HCT116 (cell line): ENCODE data around the gene SLC5A12. TPM values are rescaled to one million over a fixed set of nuclear protein-coding genes. Genes with fewer than 3 reads are reported as not detected.

ENCODE experiments used
- ATAC-seq: fragments of 200-7000 bp; cut with Tn5 transposase; 2 replicates; pipeline ENCODE4 v1.9.1; 2020; ENCODE audit warnings: mild to moderate bottlenecking, moderate library complexity
- BruUV-seq: library from RNA; stranded (reverse); fragments of 400-500 nt; replicated peaks from 2 replicates; lab custom pipeline; 2021; lab: Mats Ljungman, UMichigan
- CTCF ChIA-PET: fragments of 300-600 bp; sonication (Branson Sonifier 250); formaldehyde crosslinking; loops from one replicate; lab custom pipeline; 2021; ENCODE audit warnings: antibody characterized with exemption; lab: Charles Lee
- POLR2A ChIA-PET: fragments of 300-600, 350-600 bp; sonication (Branson Sonifier 250); formaldehyde crosslinking; loops from one replicate; lab custom pipeline; 2021; ENCODE audit warnings: antibody characterized with exemption; lab: Charles Lee
- RAD21 ChIA-PET, 2 experiments: fragments of 300-600 bp; sonication (Branson Sonifier 250); formaldehyde crosslinking; loops; one replicate each; lab custom pipeline; 2023; ENCODE audit warnings: low total read pairs in 2 of 2; ENCODE audit not compliant: uncharacterized antibody in 2 of 2, unreplicated experiment in 2 of 2, low non-redundant PET in 1 of 2; lab: Charles Lee
- DNase-seq: peaks from one replicate; pipeline ENCODE4 v3.0.0-alpha.2; 2010; ENCODE audit warnings: low read depth, low spot score
- H2AFZ ChIP-seq: fragments of 200-600 bp; shearing (Covaris generic), sonication (generic); 2 replicates; pipeline ENCODE4 v1.6.1; 2017; ENCODE audit warnings: low read depth, mixed run types, mixed read lengths, antibody characterized with exemption, low read length; ENCODE audit not compliant: poor library complexity, severe bottlenecking
- H3K27ac ChIP-seq: 2 replicates; pipeline ENCODE4 v1.5.1; 2012; ENCODE audit warnings: low read depth, low read length
- H3K27me3 ChIP-seq: fragments of 200-600 bp; sonication (generic); 2 replicates; pipeline ENCODE4 v1.6.1; 2016; ENCODE audit warnings: mixed run types, low read length, mixed read lengths; ENCODE audit not compliant: insufficient read depth
- H3K36me3 ChIP-seq, 2 experiments: fragments of 200-500 bp in 1 of 2; fragments of 200-600 bp in 1 of 2; sonication (Bioruptor generic) in 1 of 2; sonication (generic) in 1 of 2; 2 replicates each; pipeline versions ENCODE4 v1.5.1 to v1.6.1; 2014 to 2016; ENCODE audit warnings: low read length in 2 of 2, inconsistent platforms in 1 of 2, mixed read lengths in 1 of 2, mixed run types in 1 of 2; ENCODE audit not compliant: insufficient read depth in 2 of 2, control insufficient read depth in 1 of 2
- H3K4me1 ChIP-seq, 2 experiments: fragments of 200-600 bp in 1 of 2; sonication (generic) in 1 of 2; 2 replicates each; pipeline versions ENCODE4 v1.5.1 to v1.6.1; 2012 to 2017; ENCODE audit warnings: low read length in 2 of 2, inconsistent platforms in 1 of 2, mild to moderate bottlenecking in 1 of 2, mixed read lengths in 1 of 2, mixed run types in 1 of 2, moderate library complexity in 1 of 2; ENCODE audit not compliant: insufficient read depth in 2 of 2, control insufficient read depth in 1 of 2
- H3K4me2 ChIP-seq: fragments of 200-600 bp; sonication (generic); 2 replicates; pipeline ENCODE4 v1.6.1; 2017; ENCODE audit warnings: mixed run types, low read length, mixed read lengths
- H3K4me3 ChIP-seq, 2 experiments: fragments of 200-600 bp in 1 of 2; sonication (generic) in 1 of 2; replicated peaks in 1 of 2; 2 replicates each; pipeline ENCODE4 v1.5.1; 2011 to 2016; ENCODE audit warnings: low read length in 2 of 2, control low read depth in 1 of 2, low read depth in 1 of 2, mild to moderate bottlenecking in 1 of 2, mixed read lengths in 1 of 2, mixed run types in 1 of 2
- H3K79me2 ChIP-seq: fragments of 200-600 bp; sonication (generic); 2 replicates; pipeline ENCODE4 v1.6.1; 2017; ENCODE audit warnings: mild to moderate bottlenecking, mixed run types, low read length, moderate library complexity, mixed read lengths; ENCODE audit not compliant: insufficient read depth
- H3K9ac ChIP-seq: fragments of 200-600 bp; sonication (generic); 2 replicates; pipeline ENCODE4 v1.6.1; 2016; ENCODE audit warnings: low read length, mixed read lengths
- H3K9me2 ChIP-seq: fragments of 200-600 bp; sonication (generic), shearing (Covaris generic); 2 replicates; pipeline ENCODE4 v1.6.1; 2017; ENCODE audit warnings: mixed run types, mild to moderate bottlenecking, moderate library complexity; ENCODE audit not compliant: insufficient read depth
- H3K9me3 ChIP-seq, 2 experiments: fragments of 200-500 bp in 1 of 2; fragments of 200-600 bp in 1 of 2; sonication (Bioruptor generic) in 1 of 2; sonication (generic) in 1 of 2; 2 replicates each; pipeline ENCODE4 v1.6.1; 2014 to 2017; ENCODE audit warnings: low read length in 2 of 2, mixed read lengths in 2 of 2, inconsistent platforms in 1 of 2, low read depth in 1 of 2, mild to moderate bottlenecking in 1 of 2, mixed run types in 1 of 2, moderate library complexity in 1 of 2; ENCODE audit not compliant: control insufficient read depth in 1 of 2, insufficient read depth in 1 of 2
- H4K20me1 ChIP-seq: fragments of 200-600 bp; sonication (generic), shearing (Covaris generic); 2 replicates; pipeline ENCODE4 v1.6.1; 2017; ENCODE audit warnings: mixed run types, mild to moderate bottlenecking, moderate library complexity; ENCODE audit not compliant: insufficient read depth
- CEBPB ChIP-seq: IDR thresholded peaks from 2 replicates; pipeline ENCODE4 v1.6.1; 2012; ENCODE audit warnings: low read depth
- ELF1 ChIP-seq: IDR thresholded peaks from 2 replicates; pipeline ENCODE4 v1.6.1; 2012; ENCODE audit warnings: low read depth, borderline replicate concordance
- EZH2phosphoT487 ChIP-seq: fragments of 200-600 bp; IDR thresholded peaks from 2 replicates; pipeline ENCODE4 v1.6.1; 2018; ENCODE audit warnings: antibody characterized with exemption, borderline replicate concordance
- FOSL1 ChIP-seq: IDR thresholded peaks from 2 replicates; pipeline ENCODE4 v1.6.1; 2012; ENCODE audit warnings: low read depth
- RAD21 ChIP-seq: IDR thresholded peaks from 2 replicates; pipeline ENCODE4 v1.6.1; 2012; ENCODE audit warnings: low read depth, mild to moderate bottlenecking
- SP1 ChIP-seq: IDR thresholded peaks from 2 replicates; pipeline ENCODE4 v1.6.1; 2012; ENCODE audit warnings: low read depth
- YY1 ChIP-seq: IDR thresholded peaks from 2 replicates; pipeline ENCODE4 v1.6.1; 2011; ENCODE audit warnings: low read length, low read depth, moderate library complexity, mild to moderate bottlenecking; ENCODE audit not compliant: insufficient replicate concordance; ENCODE audit errors: extremely low read depth
- ZFX ChIP-seq: fragments of 450-650 bp; IDR thresholded peaks from 2 replicates; pipeline ENCODE4 v1.6.1; 2017
- intact Hi-C: fragments of 100-400 bp; cut with micrococcal nuclease; formaldehyde crosslinking; loops from 2 replicates; pipeline ENCODE4 v1.10.0; 2022
- total RNA-seq: library from RNA; stranded (reverse); gene quantifications from one replicate; pipeline ENCODE4 v1.2.1, GENCODE V29; 2021; ENCODE audit not compliant: unreplicated experiment
- TF ChIP-seq, protein P1 (sequence below): IDR thresholded peaks from 2 replicates; pipeline ENCODE4 v1.6.1; 2011; ENCODE audit warnings: mild to moderate bottlenecking, low read length, moderate library complexity; ENCODE audit not compliant: insufficient replicate concordance; ENCODE audit errors: extremely low read depth
- TF ChIP-seq, protein P2 (sequence below), 3 experiments: fragments of 200-600 bp in 1 of 3; sonication (generic) in 1 of 3; IDR thresholded peaks in 2 of 3; conservative IDR thresholded peaks in 1 of 3; 2 replicates each; pipeline ENCODE4 v1.5.1; 2012 to 2017; ENCODE audit warnings: low read depth in 2 of 3, low read length in 2 of 3, antibody characterized with exemption in 1 of 3, borderline replicate concordance in 1 of 3, control low read depth in 1 of 3, mild to moderate bottlenecking in 1 of 3, mixed read lengths in 1 of 3, mixed run types in 1 of 3, moderate library complexity in 1 of 3; ENCODE audit not compliant: insufficient read depth in 1 of 3

The SLC5A12 gene
- total RNA-seq, 1 experiment from 2014 or later: not detected

DNA sequence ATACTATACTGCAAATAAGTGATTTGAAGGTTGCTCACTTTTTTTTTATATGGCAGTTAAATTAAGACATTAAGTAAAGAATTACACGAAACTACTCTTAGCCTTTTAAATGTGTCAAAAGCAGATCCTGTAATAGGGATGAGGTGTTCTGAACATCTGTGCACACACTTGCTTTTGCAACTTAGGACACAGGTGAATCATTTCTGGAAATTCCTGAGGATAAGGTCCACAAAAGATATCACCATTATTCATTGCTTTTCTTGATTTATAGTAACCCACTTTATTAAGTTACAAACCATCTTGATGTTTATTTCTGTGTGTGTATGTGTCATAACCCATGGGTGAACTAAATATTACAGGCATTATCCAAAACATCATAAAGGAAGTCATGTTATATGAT lies 55.9 kb downstream of the SLC5A12 start (continued):
- TF ChIP-seq, protein P1, sequence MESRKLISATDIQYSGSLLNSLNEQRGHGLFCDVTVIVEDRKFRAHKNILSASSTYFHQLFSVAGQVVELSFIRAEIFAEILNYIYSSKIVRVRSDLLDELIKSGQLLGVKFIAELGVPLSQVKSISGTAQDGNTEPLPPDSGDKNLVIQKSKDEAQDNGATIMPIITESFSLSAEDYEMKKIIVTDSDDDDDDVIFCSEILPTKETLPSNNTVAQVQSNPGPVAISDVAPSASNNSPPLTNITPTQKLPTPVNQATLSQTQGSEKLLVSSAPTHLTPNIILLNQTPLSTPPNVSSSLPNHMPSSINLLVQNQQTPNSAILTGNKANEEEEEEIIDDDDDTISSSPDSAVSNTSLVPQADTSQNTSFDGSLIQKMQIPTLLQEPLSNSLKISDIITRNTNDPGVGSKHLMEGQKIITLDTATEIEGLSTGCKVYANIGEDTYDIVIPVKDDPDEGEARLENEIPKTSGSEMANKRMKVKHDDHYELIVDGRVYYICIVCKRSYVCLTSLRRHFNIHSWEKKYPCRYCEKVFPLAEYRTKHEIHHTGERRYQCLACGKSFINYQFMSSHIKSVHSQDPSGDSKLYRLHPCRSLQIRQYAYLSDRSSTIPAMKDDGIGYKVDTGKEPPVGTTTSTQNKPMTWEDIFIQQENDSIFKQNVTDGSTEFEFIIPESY: no peak
- no peak for TF ChIP-seq EZH2phosphoT487
- no peak for TF ChIP-seq SP1

DNA sequence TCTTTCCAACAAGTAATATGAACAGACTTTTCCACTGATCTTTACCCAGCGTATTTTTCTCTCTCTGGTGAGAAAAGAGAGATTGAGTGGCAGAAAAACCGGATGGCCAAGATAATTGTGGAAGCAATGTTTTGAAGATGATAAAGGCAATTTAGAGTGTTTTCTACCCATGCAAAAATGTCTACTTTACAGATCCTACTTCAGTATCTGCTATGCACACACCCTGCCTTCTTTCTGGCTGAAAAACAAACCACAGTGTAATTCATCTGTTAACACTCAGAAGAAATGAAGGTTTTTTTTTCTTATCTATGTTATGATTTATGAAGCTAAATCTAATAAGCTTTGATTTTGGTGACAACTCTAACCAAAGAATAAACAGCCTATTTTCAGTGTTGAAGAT lies 56.8 kb downstream of the SLC5A12 start:
- Histone ChIP-seq H3K4me3 (no peak overlapping the region), H4K20me1 (no peaks in the 10 kb centered on the region), H3K9me3 (peaks cover 0 to 5% of the 10 kb centered on the region in 2 experiments; a peak in 2 of 4 replicates), H2AFZ (no peak overlapping the region), H3K27ac (no peak overlapping the region), H3K4me1 (no peaks in the 10 kb centered on the region), H3K79me2 (no peaks in the 10 kb centered on the region), H3K27me3 (no peaks in the 10 kb centered on the region), H3K4me2 (no peak overlapping the region), H3K36me3 (no peaks in the 10 kb centered on the region), H3K9ac (no peak overlapping the region), H3K9me2 (no peaks in the 10 kb centered on the region)
- intact Hi-C loops: no loop called here
- ChIA-PET CTCF (no interaction called here), POLR2A (no interaction called here), RAD21 (no interaction called here)
- DNase-seq (no peak), ATAC-seq (no peak)
- BruUV-seq: no TSS peak
- TF ChIP-seq, protein P2, sequence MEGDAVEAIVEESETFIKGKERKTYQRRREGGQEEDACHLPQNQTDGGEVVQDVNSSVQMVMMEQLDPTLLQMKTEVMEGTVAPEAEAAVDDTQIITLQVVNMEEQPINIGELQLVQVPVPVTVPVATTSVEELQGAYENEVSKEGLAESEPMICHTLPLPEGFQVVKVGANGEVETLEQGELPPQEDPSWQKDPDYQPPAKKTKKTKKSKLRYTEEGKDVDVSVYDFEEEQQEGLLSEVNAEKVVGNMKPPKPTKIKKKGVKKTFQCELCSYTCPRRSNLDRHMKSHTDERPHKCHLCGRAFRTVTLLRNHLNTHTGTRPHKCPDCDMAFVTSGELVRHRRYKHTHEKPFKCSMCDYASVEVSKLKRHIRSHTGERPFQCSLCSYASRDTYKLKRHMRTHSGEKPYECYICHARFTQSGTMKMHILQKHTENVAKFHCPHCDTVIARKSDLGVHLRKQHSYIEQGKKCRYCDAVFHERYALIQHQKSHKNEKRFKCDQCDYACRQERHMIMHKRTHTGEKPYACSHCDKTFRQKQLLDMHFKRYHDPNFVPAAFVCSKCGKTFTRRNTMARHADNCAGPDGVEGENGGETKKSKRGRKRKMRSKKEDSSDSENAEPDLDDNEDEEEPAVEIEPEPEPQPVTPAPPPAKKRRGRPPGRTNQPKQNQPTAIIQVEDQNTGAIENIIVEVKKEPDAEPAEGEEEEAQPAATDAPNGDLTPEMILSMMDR (IDR thresholded peaks at IDR 0.05 in 2 of 3, conservative IDR thresholded peaks at IDR 0.05 in 1 of 3; ENCODE audit: borderline replicate concordance in 1 of 3, insufficient read depth in 1 of 3, low read depth in 2 of 3, low read length in 2 of 3): no peak
- TF ChIP-seq CEBPB (no peak), YY1 (no peak), RAD21 (no peak), EZH2phosphoT487 (no peak), FOSL1 (no peak), ZFX (no peak), ELF1 (no peak)
